Measurements from ENCODE around the gene REELD1.

DNA sequence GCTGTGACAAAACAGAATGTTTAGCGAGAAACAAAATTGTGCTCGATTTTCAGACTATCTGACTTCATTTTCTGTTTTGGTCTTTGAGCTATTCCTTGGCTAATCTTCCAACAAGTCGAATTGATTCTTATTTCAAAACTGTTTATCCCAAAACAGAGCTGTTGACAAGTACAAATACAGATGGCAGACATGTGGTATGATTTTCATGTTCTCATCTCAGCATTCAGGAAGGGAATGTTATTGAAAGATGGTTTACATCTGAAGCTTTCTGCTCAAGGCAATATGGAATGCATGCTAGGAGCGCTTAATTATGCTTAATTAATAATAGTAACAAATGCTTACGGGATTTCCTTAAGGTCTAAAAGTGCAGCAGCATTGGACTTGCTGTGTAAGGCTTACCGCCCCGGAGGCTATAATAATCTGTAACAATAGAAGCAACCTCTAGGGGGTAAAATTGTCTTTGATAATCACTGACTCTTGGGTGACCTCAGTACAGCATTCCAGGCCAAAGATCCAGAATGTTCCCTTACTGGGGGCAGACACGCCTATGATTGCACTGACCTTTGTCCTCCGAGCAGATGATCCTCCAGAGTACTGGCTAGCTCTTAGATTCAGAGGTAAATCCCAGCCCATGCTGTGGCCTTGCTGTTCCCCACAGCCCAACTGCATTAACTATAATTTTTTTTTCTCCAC lies 22.4 kb upstream of the REELD1 start:
- TF ChIP-seq EZH2 (IDR thresholded peaks at IDR 0.05; ENCODE audit: insufficient read depth, poor library complexity, severe bottlenecking) (no peak), EZH2phosphoT487 (IDR thresholded peaks at IDR 0.05; ENCODE audit: insufficient read depth, low read depth) (no peak)

All from GM23248 (cell line).